NCI-H526 (cell line): Measurements from ENCODE around the gene CRAT.
"Not testable (repeated sequence)": the region's sequence is repeated elsewhere in the genome, so short reads cannot be mapped to it uniquely, and the experiment has no call there.

Experiments
- DNase-seq, 2 experiments: peaks; one replicate each; lab custom pipeline; 2025; lab: John Stamatoyannopoulos, UW

Gene CRAT

DNA sequence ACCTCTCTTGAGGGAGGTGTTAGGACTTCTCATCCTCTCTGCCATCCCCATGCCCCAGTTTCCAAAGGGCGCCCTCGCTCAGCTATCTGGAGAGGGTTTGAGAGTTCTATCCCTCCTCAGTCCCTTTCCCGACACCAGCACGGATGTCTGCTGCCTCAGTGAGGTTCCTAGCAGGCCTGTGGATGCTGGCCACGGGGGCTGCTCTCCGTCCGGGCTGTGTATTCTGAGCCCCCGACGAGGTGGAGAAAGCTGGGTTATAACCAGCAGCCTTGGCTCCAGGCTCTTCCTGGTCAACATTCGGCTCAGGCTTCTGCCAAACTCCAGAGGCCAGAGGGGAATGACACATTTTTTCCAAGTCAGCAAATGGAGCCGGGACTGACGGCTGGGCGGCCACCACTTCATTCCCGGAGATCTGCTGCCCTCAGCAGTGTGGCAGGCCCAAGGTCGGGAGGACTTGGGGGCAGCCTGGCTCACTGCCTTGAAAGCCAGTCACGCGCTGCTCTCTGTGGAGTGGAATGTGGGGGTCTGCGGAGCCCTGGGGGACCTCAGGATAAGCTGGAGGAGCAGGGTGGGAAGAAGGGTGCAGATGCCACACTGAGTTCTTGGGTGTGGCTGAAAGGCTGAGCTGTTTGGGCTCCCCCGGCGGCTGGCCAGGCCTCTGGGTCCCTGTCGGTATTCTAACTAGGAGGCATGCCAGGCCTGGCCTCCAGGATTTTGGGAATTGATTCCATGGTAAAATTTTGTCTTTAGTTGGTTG is 28.1 kb upstream of the CRAT start:
- no peak for DNase-seq

DNA sequence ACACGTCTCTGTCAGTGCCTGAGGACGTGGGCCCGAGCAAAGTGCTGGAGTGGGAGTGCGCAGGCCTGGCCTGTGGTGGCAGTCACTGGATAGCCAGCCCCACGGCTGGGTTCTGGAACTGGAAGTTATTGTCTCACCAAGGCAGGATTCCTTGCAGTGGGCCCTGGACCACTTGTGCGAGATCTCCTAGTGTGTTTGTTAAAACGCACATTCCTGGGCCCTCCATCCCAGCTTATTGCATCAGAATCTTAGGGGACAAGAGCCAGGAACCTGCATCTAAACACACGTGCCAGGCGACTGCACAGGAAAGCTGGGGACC is 27.5 kb upstream of the CRAT start:
- no peak for DNase-seq

- DNase-seq, result no peak
Observed at GRCh38 chr9:129137292-129138143, 26.9 kb upstream of the CRAT start.

- DNase-seq, result no peak
Observed at GRCh38 chr9:129136446-129137035, 25.9 kb upstream of the CRAT start.

GRCh38 chr9:129135476-129135875 is 24.9 kb upstream of the CRAT start:
- DNase-seq, result no peak

GRCh38 chr9:129133082-129133481 is 22.5 kb upstream of the CRAT start:
- DNase-seq, result no peak

- peak; percentile 19 to 55 for DNase-seq
Observed at GRCh38 chr9:129131300-129132145, 20.9 kb upstream of the CRAT start.

- DNase-seq, result no peak
Observed at GRCh38 chr9:129130791-129131190, 20.2 kb upstream of the CRAT start.

DNA sequence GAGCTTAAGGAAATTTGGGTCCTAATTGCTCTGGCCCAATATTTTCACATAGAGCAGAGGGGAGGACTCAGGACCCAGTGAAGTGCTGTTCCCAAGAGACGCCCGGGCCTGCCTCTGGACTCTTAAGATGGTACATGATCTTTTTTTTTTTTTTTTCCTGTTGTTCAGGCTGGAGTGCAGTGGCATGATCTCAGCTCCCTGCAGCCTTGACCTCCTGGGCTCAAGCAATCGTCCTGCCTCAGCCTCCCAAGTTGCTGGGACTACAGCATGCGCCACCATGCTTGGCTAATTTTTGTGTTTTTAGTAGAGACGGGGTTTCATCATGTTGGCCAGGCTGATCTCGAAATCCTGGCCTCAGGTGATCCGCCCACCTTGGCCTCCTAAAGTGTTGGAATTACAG is 19.7 kb upstream of the CRAT start:
- not testable (repeated sequence) for DNase-seq

DNA sequence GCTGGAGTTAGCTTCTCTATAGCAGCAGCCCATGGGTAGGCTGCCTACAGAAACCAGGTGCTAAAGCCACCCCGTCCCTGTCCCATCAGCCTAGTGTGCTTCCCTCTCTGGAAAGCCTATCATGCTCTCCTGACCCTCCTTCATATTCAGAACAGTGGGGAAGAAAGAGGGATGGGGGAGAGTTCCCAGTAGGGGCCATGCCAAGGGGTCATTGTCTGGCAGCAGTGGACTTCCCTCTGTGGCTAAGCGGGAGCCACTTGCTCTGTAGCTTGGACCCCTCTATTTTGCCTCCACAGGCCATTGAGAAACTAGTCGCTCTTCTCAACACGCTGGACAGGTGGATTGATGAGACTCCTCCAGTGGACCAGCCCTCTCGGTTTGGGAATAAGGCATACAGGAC is 18.1 kb upstream of the CRAT start:
- no peak for DNase-seq

GRCh38 chr9:129126749-129127618 is 16.4 kb upstream of the CRAT start:
- DNase-seq, result peak in 1 of 2 experiments; percentile 12

- DNase-seq, result no peak
Observed at GRCh38 chr9:129125478-129125877, 14.9 kb upstream of the CRAT start.

GRCh38 chr9:129124506-129125069 is 14.0 kb upstream of the CRAT start:
- DNase-seq, result no peak

GRCh38 chr9:129122976-129123375 is 12.4 kb upstream of the CRAT start:
- not testable (repeated sequence) for DNase-seq

DNA sequence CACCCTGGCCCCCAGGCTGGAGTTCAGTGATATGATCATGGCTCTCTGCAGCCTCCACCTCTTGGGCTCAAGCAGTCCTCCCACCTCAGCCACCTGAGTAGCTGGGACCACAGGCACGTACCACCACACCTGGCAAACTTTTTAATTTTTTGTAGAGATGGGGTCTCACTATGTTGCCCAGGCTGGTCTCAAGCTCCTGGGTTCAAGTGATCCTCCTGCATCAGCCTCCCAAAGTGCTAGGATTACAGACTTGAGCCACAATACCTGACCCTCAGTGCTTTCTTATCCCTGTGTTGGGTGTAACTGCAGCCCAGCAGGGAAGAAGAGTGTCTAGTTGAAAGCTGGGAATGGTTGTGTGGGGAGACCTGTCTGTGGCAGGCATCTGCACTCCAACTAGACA is 11.5 kb upstream of the CRAT start:
- DNase-seq, result no peak

DNA sequence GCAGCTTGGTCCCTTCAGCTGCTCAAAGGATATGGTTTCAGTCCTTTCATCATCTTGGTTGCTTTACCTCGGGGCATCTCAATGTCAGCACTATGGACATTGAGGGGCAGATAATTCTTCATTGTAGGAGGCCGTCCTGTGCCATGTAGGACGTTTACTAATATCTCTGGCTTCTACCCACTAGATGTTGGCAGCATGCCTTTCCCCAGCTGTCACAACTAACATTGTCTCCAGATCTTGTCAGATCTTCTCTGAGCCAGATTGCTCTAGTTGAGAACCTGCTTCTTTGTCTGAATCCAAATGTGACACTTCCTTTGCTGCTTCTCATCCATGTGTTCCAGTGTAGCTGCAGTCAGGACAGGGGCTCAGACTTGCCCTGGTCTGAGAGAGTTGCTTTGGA is 10.9 kb upstream of the CRAT start:
- no peak for DNase-seq

GRCh38 chr9:129118799-129119198 is 8.2 kb upstream of the CRAT start:
- DNase-seq, result no peak

DNA sequence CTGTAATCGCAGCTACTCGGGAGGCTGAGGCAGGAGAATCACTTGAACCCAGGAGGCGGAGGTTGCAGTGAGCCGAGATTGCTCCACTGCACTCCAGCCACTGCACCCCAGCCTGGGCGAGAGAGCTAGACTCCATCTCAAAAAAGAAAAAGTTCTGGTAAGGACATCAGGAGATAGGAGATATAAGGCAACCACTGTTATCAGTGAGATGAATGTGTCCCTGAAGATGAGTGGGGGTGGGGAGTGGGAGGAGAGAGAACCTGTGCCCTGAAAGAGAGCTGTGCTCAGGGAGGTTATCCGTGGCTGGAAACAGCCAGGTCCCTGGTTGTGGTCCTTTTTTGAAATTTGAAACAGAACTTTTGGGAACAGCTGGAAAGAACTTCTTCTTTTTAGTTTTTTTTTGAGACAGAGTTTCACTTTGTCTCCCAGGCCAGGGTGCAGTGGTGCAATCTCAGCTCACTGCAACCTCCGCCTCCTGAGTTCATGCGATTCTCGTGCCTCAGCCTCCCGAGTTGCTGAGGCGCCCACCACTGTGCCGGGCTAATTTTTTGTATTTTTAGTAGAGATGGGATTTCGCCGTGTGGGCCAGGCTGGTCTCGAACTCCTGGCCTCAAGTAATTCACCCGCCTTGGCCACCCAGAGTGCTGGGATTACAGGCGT is 3.2 kb upstream of the CRAT start:
- no peak for DNase-seq

- DNase-seq, result not testable (repeated sequence)
Observed at GRCh38 chr9:129112526-129112925, 1.9 kb upstream of the CRAT start.

GRCh38 chr9:129111528-129112151 is 1.0 kb upstream of the CRAT start:
- DNase-seq, result peak in 1 of 2 experiments; percentile 25
